Measurements from ENCODE around the gene GSN.

GSN gene

DNA sequence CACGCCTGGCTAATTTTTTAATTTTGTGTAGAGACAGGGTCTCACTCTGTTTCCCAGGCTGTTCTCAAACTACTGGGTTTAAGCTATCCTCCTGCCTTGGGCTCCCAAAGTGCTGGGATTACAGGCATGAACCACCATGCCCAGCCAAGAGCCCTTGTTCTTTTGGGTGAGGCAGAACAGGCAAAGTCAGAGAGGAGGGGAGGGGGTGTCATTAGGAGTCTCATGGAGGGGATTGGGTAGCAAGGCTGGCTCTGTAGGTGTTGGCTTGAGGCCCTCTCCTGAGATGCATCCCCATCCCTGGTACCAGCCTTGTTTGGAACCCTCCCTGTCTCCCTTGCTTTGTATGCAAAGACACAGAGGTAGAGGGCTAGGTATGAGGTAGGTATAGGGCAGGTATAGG lies 24.1 kb downstream of the GSN start:
- TF ChIP-seq MAX (IDR thresholded peaks at IDR 0.05; ENCODE audit: low read depth, low read length), result no peak
- DNase-seq (ENCODE audit: low read depth), result no peak
- H3K4me3 ChIP-seq (ENCODE audit: low read depth, low read length), result no peak overlapping the region

DNA sequence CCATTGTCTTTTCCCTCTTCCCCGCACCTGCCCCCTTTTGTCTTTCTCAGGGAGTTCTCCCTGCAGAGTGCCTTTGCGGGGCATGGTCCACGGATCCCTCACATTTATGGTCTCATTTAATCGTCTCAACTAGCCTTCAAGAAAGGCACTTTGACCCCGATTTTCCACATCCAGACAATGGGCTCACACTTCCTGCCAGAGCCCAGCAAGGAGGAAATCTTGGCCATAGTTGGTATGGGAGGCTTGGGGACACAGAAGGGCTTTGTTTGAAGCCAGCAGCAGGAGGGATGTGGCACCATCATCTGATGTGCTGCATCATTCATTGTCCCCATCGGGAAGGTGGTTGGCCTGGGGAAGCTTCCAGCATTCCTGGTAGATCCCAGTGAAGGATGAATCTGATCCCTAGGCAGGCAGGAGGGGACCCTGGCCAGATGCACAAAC lies 24.9 kb downstream of the GSN start:
- no peak for DNase-seq (ENCODE audit: low read depth)
- TF ChIP-seq MYC (IDR thresholded peaks at IDR 0.05; ENCODE audit: low read depth, low read length), result no peak
- no peak for TF ChIP-seq POLR2A (IDR thresholded peaks at IDR 0.05; ENCODE audit: extremely low read depth, insufficient read length)
- TF ChIP-seq MAX (IDR thresholded peaks at IDR 0.05; ENCODE audit: low read depth, low read length), result no peak
- TF ChIP-seq, protein P1, sequence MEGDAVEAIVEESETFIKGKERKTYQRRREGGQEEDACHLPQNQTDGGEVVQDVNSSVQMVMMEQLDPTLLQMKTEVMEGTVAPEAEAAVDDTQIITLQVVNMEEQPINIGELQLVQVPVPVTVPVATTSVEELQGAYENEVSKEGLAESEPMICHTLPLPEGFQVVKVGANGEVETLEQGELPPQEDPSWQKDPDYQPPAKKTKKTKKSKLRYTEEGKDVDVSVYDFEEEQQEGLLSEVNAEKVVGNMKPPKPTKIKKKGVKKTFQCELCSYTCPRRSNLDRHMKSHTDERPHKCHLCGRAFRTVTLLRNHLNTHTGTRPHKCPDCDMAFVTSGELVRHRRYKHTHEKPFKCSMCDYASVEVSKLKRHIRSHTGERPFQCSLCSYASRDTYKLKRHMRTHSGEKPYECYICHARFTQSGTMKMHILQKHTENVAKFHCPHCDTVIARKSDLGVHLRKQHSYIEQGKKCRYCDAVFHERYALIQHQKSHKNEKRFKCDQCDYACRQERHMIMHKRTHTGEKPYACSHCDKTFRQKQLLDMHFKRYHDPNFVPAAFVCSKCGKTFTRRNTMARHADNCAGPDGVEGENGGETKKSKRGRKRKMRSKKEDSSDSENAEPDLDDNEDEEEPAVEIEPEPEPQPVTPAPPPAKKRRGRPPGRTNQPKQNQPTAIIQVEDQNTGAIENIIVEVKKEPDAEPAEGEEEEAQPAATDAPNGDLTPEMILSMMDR (IDR thresholded peaks at IDR 0.05; ENCODE audit: low read depth, low read length), result no peak
- no peak overlapping the region for H3K4me3 ChIP-seq (ENCODE audit: low read depth, low read length)

- no peak for TF ChIP-seq POLR2A (IDR thresholded peaks at IDR 0.05; ENCODE audit: extremely low read depth, insufficient read length)
- TF ChIP-seq MAX (IDR thresholded peaks at IDR 0.05; ENCODE audit: low read depth, low read length), result no peak
- TF ChIP-seq MYC (IDR thresholded peaks at IDR 0.05; ENCODE audit: low read depth, low read length), result no peak
- no peak for DNase-seq (ENCODE audit: low read depth)
Measured at GRCh38 chr9:121294151-121294743, 26.3 kb downstream of the GSN start.

DNA sequence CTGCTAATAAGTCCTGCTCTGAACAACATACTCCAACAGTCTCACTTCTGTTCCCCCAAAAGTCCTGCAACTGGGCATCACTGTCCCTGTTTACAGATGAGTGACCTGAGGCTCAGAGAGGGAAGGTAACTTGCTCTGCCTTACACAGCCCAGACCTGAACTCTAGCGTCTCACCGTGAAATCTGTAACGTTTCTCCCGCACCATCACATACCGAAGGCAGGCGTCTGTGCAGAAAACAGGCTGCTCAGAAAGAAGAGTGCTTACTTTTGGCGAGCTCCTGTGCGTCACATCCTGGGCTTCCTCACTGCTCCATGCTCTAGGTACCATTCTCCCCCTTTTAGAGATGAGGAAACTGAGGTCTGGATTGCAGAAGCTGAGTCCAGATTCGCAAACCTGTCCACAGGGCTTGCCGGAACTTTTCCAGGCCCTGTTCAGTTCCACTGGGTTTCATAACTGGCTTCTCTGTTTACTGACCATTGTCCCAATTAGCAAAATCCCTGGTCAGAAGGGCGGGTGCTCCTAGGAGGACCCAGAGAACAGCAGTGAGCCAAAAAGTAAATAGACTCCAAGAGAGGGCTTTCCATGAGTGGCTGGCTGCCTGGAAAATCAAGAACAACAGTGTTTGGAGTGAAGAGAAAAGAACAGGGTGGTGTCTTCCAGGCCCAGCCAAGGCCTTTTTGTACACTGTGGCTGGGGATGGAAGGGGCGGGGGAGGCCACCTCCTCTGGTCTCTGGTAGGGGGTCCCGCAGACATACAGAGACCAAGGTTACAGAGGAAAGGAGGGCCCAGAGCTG lies 27.1 kb downstream of the GSN start:
- DNase-seq (ENCODE audit: low read depth), result no peak
- no peak overlapping the region for H3K4me3 ChIP-seq (ENCODE audit: low read depth, low read length)
- no peak for TF ChIP-seq POLR2A (IDR thresholded peaks at IDR 0.05; ENCODE audit: extremely low read depth, insufficient read length)
- no peak for TF ChIP-seq MYC (IDR thresholded peaks at IDR 0.05; ENCODE audit: low read depth, low read length)
- TF ChIP-seq MAX (IDR thresholded peaks at IDR 0.05; ENCODE audit: low read depth, low read length), result no peak
- TF ChIP-seq, protein P1 (IDR thresholded peaks at IDR 0.05; ENCODE audit: low read depth, low read length), result no peak

More at GRCh38 chr9:121294151-121294743, 26.3 kb downstream of the GSN start:
- no peak overlapping the region for H3K4me3 ChIP-seq (ENCODE audit: low read depth, low read length)

GRCh38 chr9:121295662-121296191 lies 27.8 kb downstream of the GSN start:
- TF ChIP-seq, protein P1 (IDR thresholded peaks at IDR 0.05; ENCODE audit: low read depth, low read length), result no peak
- no peak for TF ChIP-seq MYC (IDR thresholded peaks at IDR 0.05; ENCODE audit: low read depth, low read length)

DNA sequence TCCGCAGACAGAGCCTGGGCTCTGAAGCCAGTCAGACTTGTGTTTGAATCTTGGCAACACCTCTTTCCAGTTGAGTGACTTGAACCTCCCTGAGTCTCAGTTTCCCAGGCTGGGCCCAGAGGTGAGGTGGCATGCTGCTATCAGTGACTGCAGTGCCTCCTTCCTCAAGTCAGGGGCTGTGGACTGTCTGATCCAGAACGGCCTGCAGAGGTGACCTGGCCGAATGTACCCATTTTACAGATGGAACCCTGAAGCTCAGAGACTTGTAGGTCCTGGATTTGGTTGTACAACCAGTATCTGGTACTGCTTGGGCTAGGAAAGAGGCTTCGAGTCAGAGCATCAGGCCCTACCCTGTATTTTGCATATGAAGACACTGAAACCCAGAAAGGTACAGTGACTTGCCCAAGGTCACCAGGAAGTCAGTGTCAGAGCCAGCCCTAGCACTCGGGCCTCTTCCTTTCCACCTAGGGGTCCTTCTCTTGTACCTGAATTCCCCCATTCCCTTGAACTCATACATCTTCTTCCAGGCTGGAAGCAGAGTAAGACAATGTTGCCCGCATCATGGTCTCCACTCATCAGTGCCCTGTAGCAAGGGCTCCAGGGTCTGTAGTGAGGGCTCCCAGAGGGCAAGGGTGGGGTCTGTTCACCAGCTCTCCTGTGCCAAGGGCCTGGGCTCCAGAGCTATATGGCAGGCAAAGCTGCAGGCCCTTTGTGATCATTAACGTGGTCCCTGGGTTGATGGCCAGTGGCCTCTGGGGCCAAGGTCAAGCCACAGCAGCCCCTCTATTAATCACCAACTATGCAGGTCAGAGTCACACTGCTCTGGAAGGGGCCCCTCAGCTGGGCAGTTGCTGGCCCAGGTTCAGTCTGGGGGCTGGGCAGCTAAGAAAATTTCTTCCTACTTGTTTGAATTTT lies 28.5 kb downstream of the GSN start:
- no peak for DNase-seq (ENCODE audit: low read depth)
- no peak overlapping the region for H3K4me3 ChIP-seq (ENCODE audit: low read depth, low read length)
- no peak for TF ChIP-seq MAX (IDR thresholded peaks at IDR 0.05; ENCODE audit: low read depth, low read length)
- TF ChIP-seq, protein P1 (IDR thresholded peaks at IDR 0.05; ENCODE audit: low read depth, low read length), result no peak
- TF ChIP-seq POLR2A (IDR thresholded peaks at IDR 0.05; ENCODE audit: extremely low read depth, insufficient read length), result no peak
- no peak for TF ChIP-seq MYC (IDR thresholded peaks at IDR 0.05; ENCODE audit: low read depth, low read length)

More at GRCh38 chr9:121295662-121296191, 27.8 kb downstream of the GSN start:
- DNase-seq (ENCODE audit: low read depth), result no peak
- H3K4me3 ChIP-seq (ENCODE audit: low read depth, low read length), result no peak overlapping the region
